Tibial nerve (tissue), 4 donors: ENCODE results near the gene DDX39A. TPM values are rescaled to one million over a fixed set of nuclear protein-coding genes. Genes with fewer than 3 reads are reported as not detected.
A peak's percentile ranks its signal among the peaks of the same experiment; 100 is the strongest.
"Not testable (repeated sequence)": the region's sequence is repeated elsewhere in the genome, so short reads cannot be mapped to it uniquely, and the experiment has no call there.

Experiments
- DNase-seq, 2 donors: peaks; one replicate each; pipeline ENCODE4 v3.0.0-alpha.2; 2019; ENCODE audit warnings: low spot score in 2 of 2
- H3K27ac ChIP-seq, 4 donors: fragments of 200-600 bp; sonication (generic) in 3 of 4; one replicate each; pipeline ENCODE4 v1.5.1; 2017 to 2019; ENCODE audit warnings: mild to moderate bottlenecking in 1 of 4
- H3K27me3 ChIP-seq, 2 donors: fragments of 200-600 bp; sonication (generic) in 1 of 2; one replicate each; pipeline versions ENCODE4 v1.5.1 to v1.6.0; 2017 to 2019
- H3K36me3 ChIP-seq, 3 donors: fragments of 200-600 bp; sonication (generic); one replicate each; pipeline ENCODE4 v1.5.1; 2018 to 2019
- H3K4me1 ChIP-seq, 4 donors: fragments of 200-600 bp; sonication (generic) in 3 of 4; one replicate each; pipeline ENCODE4 v1.5.1; 2017 to 2019
- H3K4me3 ChIP-seq, 4 donors: fragments of 200-600 bp; sonication (generic) in 3 of 4; one replicate each; pipeline ENCODE4 v1.5.1; 2017 to 2019; ENCODE audit warnings: mild to moderate bottlenecking in 1 of 4, moderate library complexity in 1 of 4
- H3K9me3 ChIP-seq, 4 donors: fragments of 200-600 bp; sonication (generic) in 3 of 4; one replicate each; pipeline ENCODE4 v1.5.1; 2017 to 2019
- EP300 ChIP-seq, 2 donors: sonication (generic); formaldehyde crosslinking; IDR thresholded peaks; one replicate each; pipeline ENCODE4 v1.6.1; 2017; ENCODE audit warnings: antibody characterized with exemption in 2 of 2, mild to moderate bottlenecking in 1 of 2
- POLR2A ChIP-seq, 2 donors: fragments of 450-650 bp; IDR thresholded peaks; one replicate each; pipeline ENCODE4 v1.6.1; 2017; ENCODE audit warnings: antibody characterized with exemption in 2 of 2, mild to moderate bottlenecking in 2 of 2, moderate library complexity in 2 of 2
- WGBS, 2 donors: methylation state at CpG; one replicate each; pipeline ENCODE4 v1.1.5; 2018; 5-methylcytosine and 5-hydroxymethylcytosine counted together
- total RNA-seq, 4 donors: library from RNA; depleted of rRNA; stranded (reverse); fragments of >200 nt; gene quantifications; one replicate each; pipeline ENCODE4 v1.1.0, GENCODE V29; 2016
- TF ChIP-seq, protein P1 (sequence below), 5 experiments: fragments of 200-600 bp in 3 of 5; fragments of 450-650 bp in 2 of 5; sonication (generic) in 3 of 5; IDR thresholded peaks; one replicate each; pipeline ENCODE4 v1.5.1; 2016 to 2019; ENCODE audit warnings: antibody characterized with exemption in 5 of 5, mild to moderate bottlenecking in 3 of 5, moderate library complexity in 2 of 5

DDX39A gene
- total RNA-seq, 4 donors from 2014 or later, result 60.7 to 136 (median 92.6) TPM

DNA sequence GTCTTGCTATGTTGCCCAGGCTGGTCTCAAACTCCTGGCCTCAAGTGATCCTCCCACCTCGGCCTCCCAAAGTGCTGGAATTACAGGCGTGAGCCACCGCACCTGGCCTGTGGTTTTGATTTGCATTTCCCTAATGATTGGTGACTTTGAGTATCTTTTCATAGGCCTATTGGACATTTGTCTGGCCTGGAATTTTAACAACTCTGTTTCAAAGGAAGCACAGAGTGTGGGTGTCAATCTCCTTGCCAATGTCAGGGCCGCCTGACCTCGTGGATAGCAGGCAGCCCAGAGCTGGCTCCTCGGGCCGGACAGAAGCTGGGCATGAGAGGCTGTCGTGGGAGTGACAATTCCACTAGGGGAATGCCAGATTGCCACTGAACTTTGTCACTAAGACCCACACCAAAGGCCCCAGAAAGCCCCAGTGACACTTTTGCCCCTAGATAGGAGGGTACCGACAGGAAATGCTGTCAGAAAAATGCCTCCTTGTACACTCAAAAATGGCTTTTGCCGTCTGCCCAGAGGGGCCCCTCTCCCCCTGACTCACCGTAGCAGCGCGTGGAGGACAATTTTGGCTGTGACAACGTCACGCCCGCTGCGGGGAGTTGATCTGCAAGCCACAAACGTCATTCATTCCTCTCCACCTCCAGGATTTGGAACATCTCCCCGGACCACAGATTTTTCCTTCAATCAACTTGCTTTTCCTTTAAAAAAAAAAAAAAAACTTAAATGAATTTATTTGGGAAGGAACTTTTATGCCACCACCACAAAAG lies 49.6 kb downstream of the DDX39A start:
- Histone ChIP-seq H3K27ac (peak overlapping the region; percentile 55 to 85 (median 78)), H3K4me1 (peaks cover 0 to 24% (median 17%) of the 10 kb centered on the region in 4 donors), H3K9me3 (no peaks in the 10 kb centered on the region), H3K36me3 (no peaks in the 10 kb centered on the region), H3K4me3 (peak overlapping the region in 1 of 4 donors; percentile 4), H3K27me3 (no peaks in the 10 kb centered on the region)
- WGBS, 2 donors, result 24 to 27% methylated on average over 18 to 19 of the region's 19 CpGs
- peak in 1 of 2 donors; percentile 8 for TF ChIP-seq EP300 (IDR thresholded peaks at IDR 0.05)
- TF ChIP-seq, protein P1, sequence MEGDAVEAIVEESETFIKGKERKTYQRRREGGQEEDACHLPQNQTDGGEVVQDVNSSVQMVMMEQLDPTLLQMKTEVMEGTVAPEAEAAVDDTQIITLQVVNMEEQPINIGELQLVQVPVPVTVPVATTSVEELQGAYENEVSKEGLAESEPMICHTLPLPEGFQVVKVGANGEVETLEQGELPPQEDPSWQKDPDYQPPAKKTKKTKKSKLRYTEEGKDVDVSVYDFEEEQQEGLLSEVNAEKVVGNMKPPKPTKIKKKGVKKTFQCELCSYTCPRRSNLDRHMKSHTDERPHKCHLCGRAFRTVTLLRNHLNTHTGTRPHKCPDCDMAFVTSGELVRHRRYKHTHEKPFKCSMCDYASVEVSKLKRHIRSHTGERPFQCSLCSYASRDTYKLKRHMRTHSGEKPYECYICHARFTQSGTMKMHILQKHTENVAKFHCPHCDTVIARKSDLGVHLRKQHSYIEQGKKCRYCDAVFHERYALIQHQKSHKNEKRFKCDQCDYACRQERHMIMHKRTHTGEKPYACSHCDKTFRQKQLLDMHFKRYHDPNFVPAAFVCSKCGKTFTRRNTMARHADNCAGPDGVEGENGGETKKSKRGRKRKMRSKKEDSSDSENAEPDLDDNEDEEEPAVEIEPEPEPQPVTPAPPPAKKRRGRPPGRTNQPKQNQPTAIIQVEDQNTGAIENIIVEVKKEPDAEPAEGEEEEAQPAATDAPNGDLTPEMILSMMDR (IDR thresholded peaks at IDR 0.05), result no peak
- TF ChIP-seq POLR2A (IDR thresholded peaks at IDR 0.05), result no peak
- DNase-seq, result no peak

DNA sequence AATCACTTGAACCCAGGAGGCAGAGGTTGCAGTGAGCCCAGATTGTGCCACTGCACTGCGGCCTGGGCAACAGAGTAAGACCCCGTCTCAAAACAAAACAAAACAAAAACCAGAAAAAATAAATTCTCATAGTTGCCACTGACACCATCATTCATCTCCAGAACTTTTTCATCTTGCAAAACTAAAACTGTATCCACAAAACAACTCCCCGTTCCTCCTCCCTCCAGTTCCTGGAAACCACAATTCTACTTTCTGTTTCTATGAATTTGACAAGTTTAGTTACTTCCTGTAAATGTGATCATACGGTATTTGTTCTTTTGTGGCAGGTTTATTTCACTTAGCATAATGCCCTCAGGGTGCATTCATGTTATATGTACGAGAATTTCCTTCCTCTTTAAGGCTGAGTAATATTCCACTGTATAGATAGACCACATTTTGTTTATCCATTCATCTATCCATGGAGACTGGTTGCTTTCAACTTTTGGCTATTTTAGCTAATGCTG lies 51.1 kb downstream of the DDX39A start:
- Histone ChIP-seq H3K36me3 (no peaks in the 10 kb centered on the region), H3K27me3 (no peaks in the 10 kb centered on the region), H3K4me1 (peaks cover 0 to 32% (median 23%) of the 10 kb centered on the region in 4 donors), H3K27ac (peak overlapping the region in 2 of 4 donors; percentile 26 to 63), H3K9me3 (no peaks in the 10 kb centered on the region), H3K4me3 (no peak overlapping the region)
- 78% methylated on average over 5 of the region's 5 CpGs for WGBS, 2 donors
- TF ChIP-seq POLR2A (IDR thresholded peaks at IDR 0.05), result no peak
- no peak for TF ChIP-seq EP300 (IDR thresholded peaks at IDR 0.05)
- TF ChIP-seq, protein P1 (IDR thresholded peaks at IDR 0.05), result no peak
- no peak for DNase-seq

DNA sequence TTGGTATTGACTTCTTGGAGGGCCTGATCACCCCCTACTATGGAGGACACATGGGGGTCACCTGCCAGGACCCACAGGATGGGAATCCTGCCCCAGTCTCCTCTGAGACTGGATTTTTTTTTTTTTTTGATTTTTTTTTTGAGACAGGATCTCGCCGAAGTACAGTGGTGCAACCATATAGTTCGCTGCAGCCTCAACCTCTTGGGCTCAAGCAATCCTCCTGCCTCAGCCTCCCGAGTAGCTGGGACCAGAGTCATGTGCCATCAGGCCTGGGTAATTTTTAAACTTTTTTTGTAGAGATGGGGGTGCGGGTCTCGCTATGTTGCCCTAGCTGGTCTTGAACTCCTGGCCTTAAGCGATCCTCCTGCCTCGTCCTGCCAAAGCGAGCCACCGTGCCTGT lies 52.1 kb downstream of the DDX39A start:
- Histone ChIP-seq H3K27ac (peak overlapping the region in 1 of 4 donors; percentile 63), H3K36me3 (no peaks in the 10 kb centered on the region), H3K27me3 (no peaks in the 10 kb centered on the region), H3K9me3 (no peaks in the 10 kb centered on the region), H3K4me1 (peaks cover 0 to 36% (median 23%) of the 10 kb centered on the region in 4 donors), H3K4me3 (no peak overlapping the region)
- TF ChIP-seq, protein P1 (IDR thresholded peaks at IDR 0.05), result no peak
- TF ChIP-seq EP300 (IDR thresholded peaks at IDR 0.05) (no peak), POLR2A (IDR thresholded peaks at IDR 0.05) (no peak)
- DNase-seq, result no peak
- 94 to 96% methylated on average over 10 of the region's 10 CpGs for WGBS, 2 donors

DNA sequence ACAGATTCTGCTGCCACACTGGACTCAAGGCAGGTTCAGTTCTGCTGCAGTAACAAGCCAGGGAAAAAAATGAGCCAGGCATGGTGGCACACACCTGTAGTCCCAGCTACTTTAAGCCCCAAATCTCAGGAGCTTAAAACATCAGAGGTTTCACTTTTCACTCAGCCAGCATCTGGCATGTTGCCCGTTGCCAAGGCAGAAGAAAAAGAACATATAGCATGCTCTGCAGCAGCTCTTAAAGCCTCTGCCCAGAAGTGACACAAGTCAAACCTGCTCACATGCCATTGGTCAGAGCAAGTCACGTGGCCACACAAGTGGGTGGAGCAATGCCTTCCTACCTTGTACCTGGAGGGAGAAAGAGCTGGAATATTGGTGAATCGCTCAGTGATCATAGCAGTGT lies 52.6 kb downstream of the DDX39A start:
- Histone ChIP-seq H3K27ac (peak overlapping the region in 1 of 4 donors; percentile 63), H3K4me1 (peaks cover 0 to 34% (median 23%) of the 10 kb centered on the region in 4 donors)
- WGBS, 2 donors, result 40 to 41% methylated on average over 3 of the region's 3 CpGs

DNA sequence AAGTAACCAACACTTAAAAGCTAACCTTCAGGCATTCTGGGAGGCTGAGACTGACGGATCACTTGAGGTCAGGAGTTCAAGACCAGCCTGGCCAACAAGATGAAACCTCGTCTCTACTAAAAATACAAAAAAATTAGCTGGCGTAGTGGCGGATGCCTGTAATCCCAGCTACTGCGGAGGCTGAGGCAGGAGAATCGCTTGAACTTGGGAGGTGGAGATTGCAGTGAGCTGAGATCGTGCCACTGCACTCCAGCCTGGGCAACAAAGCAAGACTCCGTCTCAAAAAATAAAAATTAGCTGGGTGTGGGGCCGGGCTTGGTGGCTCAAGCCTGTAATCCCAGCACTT lies 55.1 kb downstream of the DDX39A start:
- not testable (repeated sequence) for H3K4me3 ChIP-seq, H3K9me3 ChIP-seq, DNase-seq, H3K27me3 ChIP-seq, H3K36me3 ChIP-seq
- 63 to 73% methylated on average over 9 of the region's 9 CpGs for WGBS, 2 donors
- Histone ChIP-seq H3K27ac (peak overlapping the region in 2 of 4 donors; percentile 75 to 81), H3K4me1 (peaks cover 0 to 14% (median 10%) of the 10 kb centered on the region in 4 donors)

More for the DNA sequence above, 52.6 kb downstream of the DDX39A start:
- DNase-seq, result peak; percentile 34 to 64
- no peak for TF ChIP-seq EP300 (IDR thresholded peaks at IDR 0.05)
- TF ChIP-seq, protein P1 (IDR thresholded peaks at IDR 0.05), result no peak
- no peak for TF ChIP-seq POLR2A (IDR thresholded peaks at IDR 0.05)
- Histone ChIP-seq H3K36me3 (no peaks in the 10 kb centered on the region), H3K4me3 (no peak overlapping the region), H3K9me3 (no peaks in the 10 kb centered on the region), H3K27me3 (no peaks in the 10 kb centered on the region)
